Measurements from ENCODE around the gene KIF3B.
A peak's percentile ranks its signal among the peaks of the same experiment; 100 is the strongest.
"Not testable (repeated sequence)": the region's sequence is repeated elsewhere in the genome, so short reads cannot be mapped to it uniquely, and the experiment has no call there.

The KIF3B gene

GRCh38 chr20:32248043-32248442, 29.4 kb upstream of the KIF3B start:
- DNase-seq (ENCODE audit: low read depth in 3 of 3, low spot score in 1 of 3) = no peak

- no peak for DNase-seq (ENCODE audit: low read depth in 3 of 3, low spot score in 1 of 3)
Observed at GRCh38 chr20:32249030-32249738, 28.3 kb upstream of the KIF3B start.

- no peak for DNase-seq (ENCODE audit: low read depth in 3 of 3, low spot score in 1 of 3)
Observed at GRCh38 chr20:32251470-32251869, 26.0 kb upstream of the KIF3B start.

- peak in 1 of 3 donors; percentile 70 for DNase-seq (ENCODE audit: low read depth in 3 of 3, low spot score in 1 of 3)
Observed at GRCh38 chr20:32252189-32252588, 25.3 kb upstream of the KIF3B start.

GRCh38 chr20:32260973-32261372, 16.5 kb upstream of the KIF3B start:
- DNase-seq (ENCODE audit: low read depth in 3 of 3, low spot score in 1 of 3) = not testable (repeated sequence)

GRCh38 chr20:32261644-32262043, 15.8 kb upstream of the KIF3B start:
- DNase-seq (ENCODE audit: low read depth in 3 of 3, low spot score in 1 of 3) = no peak

- no peak for DNase-seq (ENCODE audit: low read depth in 3 of 3, low spot score in 1 of 3)
Observed at GRCh38 chr20:32263398-32263954, 14.0 kb upstream of the KIF3B start.

- DNase-seq (ENCODE audit: low read depth in 3 of 3, low spot score in 1 of 3) = no peak
Observed at GRCh38 chr20:32271620-32272019, 5.8 kb upstream of the KIF3B start.

- DNase-seq (ENCODE audit: low read depth in 3 of 3, low spot score in 1 of 3) = no peak
Observed at GRCh38 chr20:32274359-32274758, 3.1 kb upstream of the KIF3B start.

GRCh38 chr20:32275163-32275562, 2.3 kb upstream of the KIF3B start:
- not testable (repeated sequence) for DNase-seq (ENCODE audit: low read depth in 3 of 3, low spot score in 1 of 3)

GRCh38 chr20:32278199-32278643, 770 bp downstream of the KIF3B start:
- DNase-seq (ENCODE audit: low read depth in 3 of 3, low spot score in 1 of 3) = no peak

- no peak for DNase-seq (ENCODE audit: low read depth in 3 of 3, low spot score in 1 of 3)
Observed at GRCh38 chr20:32281711-32282110, 4.3 kb downstream of the KIF3B start.

- DNase-seq (ENCODE audit: low read depth in 3 of 3, low spot score in 1 of 3) = no peak
Observed at GRCh38 chr20:32282461-32282860, 5.0 kb downstream of the KIF3B start.

- no peak for DNase-seq (ENCODE audit: low read depth in 3 of 3, low spot score in 1 of 3)
Observed at GRCh38 chr20:32285082-32285620, 7.7 kb downstream of the KIF3B start.

GRCh38 chr20:32285621-32286371, 8.3 kb downstream of the KIF3B start:
- no peak for DNase-seq (ENCODE audit: low read depth in 3 of 3, low spot score in 1 of 3)

- no peak for DNase-seq (ENCODE audit: low read depth in 3 of 3, low spot score in 1 of 3)
Observed at GRCh38 chr20:32287231-32287638, 9.8 kb downstream of the KIF3B start.

GRCh38 chr20:32288225-32288849, 10.9 kb downstream of the KIF3B start:
- DNase-seq (ENCODE audit: low read depth in 3 of 3, low spot score in 1 of 3) = no peak

- not testable (repeated sequence) for DNase-seq (ENCODE audit: low read depth in 3 of 3, low spot score in 1 of 3)
Observed at GRCh38 chr20:32289299-32289660, 11.8 kb downstream of the KIF3B start.

GRCh38 chr20:32289661-32290431, 12.4 kb downstream of the KIF3B start:
- DNase-seq (ENCODE audit: low read depth in 3 of 3, low spot score in 1 of 3) = no peak

- no peak for DNase-seq (ENCODE audit: low read depth in 3 of 3, low spot score in 1 of 3)
Observed at GRCh38 chr20:32291166-32291565, 13.7 kb downstream of the KIF3B start.

GRCh38 chr20:32292548-32292947, 15.1 kb downstream of the KIF3B start:
- no peak for DNase-seq (ENCODE audit: low read depth in 3 of 3, low spot score in 1 of 3)

Measured in stimulated activated CD4-positive, alpha-beta T cell treated with anti-CD3 and anti-CD28 coated beads, TNF-alpha, amount 100 ng/mL, for 1 hour (primary cell).